ENCODE data around the gene CLMP. TPM values are rescaled to one million over a fixed set of nuclear protein-coding genes. Genes with fewer than 3 reads are reported as not detected.

Gene CLMP
- polyA plus RNA-seq, 1 donor (not counting 4 experiments of a cell fraction or from before 2014, with no cell fraction given), result 2.7 TPM

DNA sequence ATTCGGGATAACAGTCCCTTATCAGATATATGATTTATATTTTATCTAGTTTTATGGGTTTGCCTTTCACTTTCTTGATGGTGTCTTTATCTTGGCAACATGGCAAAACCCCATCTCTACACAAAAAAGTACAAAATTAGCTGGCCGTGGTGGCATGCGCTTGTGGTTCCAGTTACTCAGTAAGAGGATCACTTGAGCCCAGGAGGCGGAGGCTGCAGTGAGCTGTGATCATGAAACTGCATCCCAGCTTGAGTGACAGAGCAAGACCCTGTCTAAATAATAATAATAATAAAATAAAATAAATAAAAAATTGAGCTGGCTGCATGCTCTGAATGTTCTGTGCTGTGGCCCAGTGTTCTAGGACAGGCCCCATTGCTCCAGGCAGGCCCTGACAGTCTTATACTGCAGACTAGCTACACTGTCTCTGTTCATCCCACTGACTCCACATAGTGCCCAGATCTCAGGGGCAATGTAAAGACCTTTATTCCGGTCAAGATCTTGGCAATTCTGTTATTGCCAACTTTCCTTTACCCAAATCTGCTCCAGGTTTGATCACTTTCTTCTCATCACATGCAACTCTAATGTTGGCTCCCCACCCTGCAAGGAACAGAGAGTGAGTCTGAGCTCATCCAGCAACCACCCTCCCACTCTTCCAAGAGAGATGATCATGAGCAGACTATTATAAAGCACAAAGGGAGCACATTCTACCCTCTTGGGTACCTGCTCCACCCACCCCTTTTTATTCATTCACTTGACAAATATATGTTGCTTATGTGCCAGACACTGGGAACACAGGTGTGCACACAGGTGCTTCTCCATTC, 141.9 kb downstream of the CLMP start:
- DNase-seq (ENCODE audit: low read depth, low spot score) (no peak), FAIRE-seq (no peak)
- H3K27me3 ChIP-seq (ENCODE audit: control insufficient read depth, extremely low read depth, insufficient read depth, low read length), result no peaks in the 10 kb centered on the region
- H3K9me3 ChIP-seq (ENCODE audit: control insufficient read depth, low read depth, low read length), result no peaks in the 10 kb centered on the region
- H2AFZ ChIP-seq (ENCODE audit: control insufficient read depth, low read length), result no peak overlapping the region
- H3K4me2 ChIP-seq (ENCODE audit: control insufficient read depth, extremely low read depth, insufficient read depth, low read depth, low read length), result no peak overlapping the region
- H3K4me3 ChIP-seq (ENCODE audit: control insufficient read depth in 2 of 3, extremely low read depth in 1 of 3, insufficient read depth in 2 of 3, low read depth in 1 of 3, low read length in 3 of 3), result no peak overlapping the region
- H3K9me1 ChIP-seq (ENCODE audit: control insufficient read depth, extremely low read depth, insufficient read depth, low read length), result no peaks in the 10 kb centered on the region
- dilution Hi-C loops (cut with MboI; ENCODE audit: extremely low pct_ligation_motif_present, low sequenced_read_pairs), result no loop called here
- no peaks in the 10 kb centered on the region for H3K4me1 ChIP-seq (ENCODE audit: control insufficient read depth, extremely low read depth, insufficient read depth, low read length)
- H4K20me1 ChIP-seq (ENCODE audit: control insufficient read depth, extremely low read depth, insufficient read depth, low read length), result peaks cover 22% of the 10 kb centered on the region
- peaks cover 18 to 21% of the 10 kb centered on the region in 2 experiments for H3K36me3 ChIP-seq (ENCODE audit: control insufficient read depth in 2 of 2, extremely low read depth in 1 of 2, insufficient read depth in 2 of 2, low read length in 2 of 2)
- no peak overlapping the region for H3K27ac ChIP-seq (ENCODE audit: control insufficient read depth, insufficient read depth, low read length)
- TF ChIP-seq EZH2 (IDR thresholded peaks at IDR 0.05; ENCODE audit: low read length), result no peak
- H3K9ac ChIP-seq (ENCODE audit: control insufficient read depth, extremely low read depth, insufficient read depth, low read length), result no peak overlapping the region
- H3K79me2 ChIP-seq (ENCODE audit: control insufficient read depth, insufficient read depth, low read length), result no peaks in the 10 kb centered on the region

DNA sequence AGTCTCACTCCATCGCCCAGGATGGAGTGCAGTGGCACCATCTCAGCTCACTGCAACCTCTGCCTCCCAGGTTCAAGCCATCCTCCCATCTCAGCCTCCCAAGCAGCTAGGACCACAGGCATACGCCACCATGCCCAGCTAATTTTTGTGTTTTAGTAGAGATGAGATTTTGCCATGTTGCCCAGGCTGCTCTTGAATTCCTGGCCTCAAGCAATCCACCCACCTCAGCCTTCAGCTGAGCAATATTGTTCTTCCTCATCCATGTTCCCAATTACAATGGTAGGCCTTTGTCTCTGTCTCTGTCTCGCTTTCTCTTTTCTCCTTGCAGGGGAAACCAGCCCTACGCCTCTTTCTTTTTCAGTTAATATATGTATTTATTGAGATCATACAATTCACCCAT, 143.4 kb downstream of the CLMP start:
- TF ChIP-seq EZH2 (IDR thresholded peaks at IDR 0.05; ENCODE audit: low read length), result no peak
- TF ChIP-seq, protein P1, sequence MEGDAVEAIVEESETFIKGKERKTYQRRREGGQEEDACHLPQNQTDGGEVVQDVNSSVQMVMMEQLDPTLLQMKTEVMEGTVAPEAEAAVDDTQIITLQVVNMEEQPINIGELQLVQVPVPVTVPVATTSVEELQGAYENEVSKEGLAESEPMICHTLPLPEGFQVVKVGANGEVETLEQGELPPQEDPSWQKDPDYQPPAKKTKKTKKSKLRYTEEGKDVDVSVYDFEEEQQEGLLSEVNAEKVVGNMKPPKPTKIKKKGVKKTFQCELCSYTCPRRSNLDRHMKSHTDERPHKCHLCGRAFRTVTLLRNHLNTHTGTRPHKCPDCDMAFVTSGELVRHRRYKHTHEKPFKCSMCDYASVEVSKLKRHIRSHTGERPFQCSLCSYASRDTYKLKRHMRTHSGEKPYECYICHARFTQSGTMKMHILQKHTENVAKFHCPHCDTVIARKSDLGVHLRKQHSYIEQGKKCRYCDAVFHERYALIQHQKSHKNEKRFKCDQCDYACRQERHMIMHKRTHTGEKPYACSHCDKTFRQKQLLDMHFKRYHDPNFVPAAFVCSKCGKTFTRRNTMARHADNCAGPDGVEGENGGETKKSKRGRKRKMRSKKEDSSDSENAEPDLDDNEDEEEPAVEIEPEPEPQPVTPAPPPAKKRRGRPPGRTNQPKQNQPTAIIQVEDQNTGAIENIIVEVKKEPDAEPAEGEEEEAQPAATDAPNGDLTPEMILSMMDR (optimal IDR thresholded peaks at IDR 0.05 in 1 of 3, IDR thresholded peaks at IDR 0.05 in 1 of 3, conservative IDR thresholded peaks at IDR 0.05 in 1 of 3; ENCODE audit: extremely low read depth in 1 of 3, insufficient read depth in 2 of 3, low read length in 3 of 3), result no peak
- no peak overlapping the region for H3K9ac ChIP-seq (ENCODE audit: control insufficient read depth, extremely low read depth, insufficient read depth, low read length)

More for the DNA sequence above, 143.4 kb downstream of the CLMP start:
- H3K27ac ChIP-seq (ENCODE audit: control insufficient read depth, insufficient read depth, low read length), result no peak overlapping the region
- no peaks in the 10 kb centered on the region for H3K9me3 ChIP-seq (ENCODE audit: control insufficient read depth, low read depth, low read length)
- peaks cover 16% of the 10 kb centered on the region for H4K20me1 ChIP-seq (ENCODE audit: control insufficient read depth, extremely low read depth, insufficient read depth, low read length)
- FAIRE-seq, result no peak
- no peaks in the 10 kb centered on the region for H3K27me3 ChIP-seq (ENCODE audit: control insufficient read depth, extremely low read depth, insufficient read depth, low read length)
- H3K4me2 ChIP-seq (ENCODE audit: control insufficient read depth, extremely low read depth, insufficient read depth, low read depth, low read length), result no peak overlapping the region
- no peak overlapping the region for H3K4me3 ChIP-seq (ENCODE audit: control insufficient read depth in 2 of 3, extremely low read depth in 1 of 3, insufficient read depth in 2 of 3, low read depth in 1 of 3, low read length in 3 of 3)
- H3K4me1 ChIP-seq (ENCODE audit: control insufficient read depth, extremely low read depth, insufficient read depth, low read length), result no peaks in the 10 kb centered on the region
- dilution Hi-C loops (cut with MboI; ENCODE audit: extremely low pct_ligation_motif_present, low sequenced_read_pairs), result no loop called here
- peaks cover 6 to 9% of the 10 kb centered on the region in 2 experiments for H3K36me3 ChIP-seq (ENCODE audit: control insufficient read depth in 2 of 2, extremely low read depth in 1 of 2, insufficient read depth in 2 of 2, low read length in 2 of 2)
- H3K79me2 ChIP-seq (ENCODE audit: control insufficient read depth, insufficient read depth, low read length), result no peaks in the 10 kb centered on the region
- H3K9me1 ChIP-seq (ENCODE audit: control insufficient read depth, extremely low read depth, insufficient read depth, low read length), result no peaks in the 10 kb centered on the region
- DNase-seq (ENCODE audit: low read depth, low spot score), result no peak
- H2AFZ ChIP-seq (ENCODE audit: control insufficient read depth, low read length), result no peak overlapping the region

Measured in keratinocyte (primary cell).